Upper lobe of right lung (tissue), 1 donor: ENCODE results near the gene MAP7. TPM values are rescaled to one million over a fixed set of nuclear protein-coding genes. Genes with fewer than 3 reads are reported as not detected.

Experiments used
- ATAC-seq: fragments of 200-7000 bp; cut with Tn5 transposase; one replicate; pipeline ENCODE4 v1.9.1; 2020; ENCODE audit warnings: mild to moderate bottlenecking, moderate library complexity
- DNase-seq: peaks from one replicate; pipeline ENCODE4 v3.0.0-alpha.2; 2020
- H3K27ac ChIP-seq: fragments of 200-600 bp; one replicate; pipeline ENCODE4 v1.8.0; 2022
- H3K27me3 ChIP-seq: fragments of 200-600 bp; one replicate; pipeline ENCODE4 v1.8.0; 2022; ENCODE audit warnings: mild to moderate bottlenecking
- H3K36me3 ChIP-seq: fragments of 200-600 bp; one replicate; pipeline ENCODE4 v1.8.0; 2022
- H3K4me1 ChIP-seq: fragments of 200-600 bp; one replicate; pipeline ENCODE4 v1.8.0; 2022
- H3K4me3 ChIP-seq: fragments of 200-600 bp; one replicate; pipeline ENCODE4 v1.8.0; 2022; ENCODE audit warnings: mild to moderate bottlenecking
- H3K9me3 ChIP-seq: fragments of 200-600 bp; one replicate; pipeline ENCODE4 v1.8.0; 2022
- CTCF ChIP-seq: fragments of 200-600 bp; IDR thresholded peaks from one replicate; pipeline ENCODE4 v1.8.0; 2022; ENCODE audit warnings: antibody characterized with exemption
- intact Hi-C: fragments of 100-400 bp; cut with DNase I; formaldehyde crosslinking; loops from one replicate; pipeline ENCODE4 v1.11.0; 2022
- total RNA-seq: library from RNA; stranded (reverse); fragmentation: NEBNext Ultra II Directional; extraction: Animal tissue kit (Norgen Biotek cat#: 25700); gene quantifications from one replicate; pipeline ENCODE4 v1.2.1, GENCODE V29; 2021
- donor health status: DM: no; HTN: yes; CAD: no; lungs with severe emphysema.

Gene MAP7
- total RNA-seq, 1 donor from 2014 or later, result 23.2 TPM

DNA sequence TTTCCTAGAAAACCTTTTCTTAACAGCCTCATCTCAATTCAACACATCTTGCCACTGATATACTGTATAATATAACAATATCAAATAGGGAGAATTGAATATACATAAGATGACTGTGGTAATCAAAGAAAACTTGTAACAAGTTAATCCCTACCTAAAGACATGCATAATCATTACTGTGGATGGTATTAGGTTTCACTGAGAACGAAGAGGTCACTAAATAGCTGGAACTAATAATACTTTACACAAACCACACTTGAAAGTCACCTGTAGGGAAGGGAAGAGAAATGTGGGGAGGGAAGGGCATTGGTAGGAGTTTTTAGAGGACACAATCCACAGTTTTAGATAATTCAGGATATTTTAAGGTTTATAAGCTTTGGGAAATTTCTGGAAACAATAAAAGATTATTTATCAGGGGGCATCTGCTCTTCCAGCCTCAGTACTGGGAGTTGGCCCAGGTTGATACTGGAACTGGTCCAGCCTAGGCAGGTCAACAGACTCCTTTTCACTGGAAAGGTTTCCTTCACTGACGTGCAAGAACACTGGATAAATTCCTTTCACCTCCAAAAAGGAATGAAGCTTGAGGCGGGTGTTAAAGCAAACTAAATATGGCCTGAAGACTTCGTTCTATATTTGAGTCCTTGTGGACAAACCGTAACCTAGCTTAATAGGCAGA lies 44.0 kb downstream of the MAP7 start:
- H3K9me3 ChIP-seq, result no peaks in the 10 kb centered on the region
- H3K4me1 ChIP-seq, result peaks cover 4% of the 10 kb centered on the region
- ATAC-seq, result no peak
- TF ChIP-seq CTCF, result no peak
- DNase-seq, result no peak
- no peaks in the 10 kb centered on the region for H3K27me3 ChIP-seq
- no peak overlapping the region for H3K27ac ChIP-seq
- intact Hi-C loops, result no loop called here
- H3K36me3 ChIP-seq, result no peaks in the 10 kb centered on the region
- no peak overlapping the region for H3K4me3 ChIP-seq

DNA sequence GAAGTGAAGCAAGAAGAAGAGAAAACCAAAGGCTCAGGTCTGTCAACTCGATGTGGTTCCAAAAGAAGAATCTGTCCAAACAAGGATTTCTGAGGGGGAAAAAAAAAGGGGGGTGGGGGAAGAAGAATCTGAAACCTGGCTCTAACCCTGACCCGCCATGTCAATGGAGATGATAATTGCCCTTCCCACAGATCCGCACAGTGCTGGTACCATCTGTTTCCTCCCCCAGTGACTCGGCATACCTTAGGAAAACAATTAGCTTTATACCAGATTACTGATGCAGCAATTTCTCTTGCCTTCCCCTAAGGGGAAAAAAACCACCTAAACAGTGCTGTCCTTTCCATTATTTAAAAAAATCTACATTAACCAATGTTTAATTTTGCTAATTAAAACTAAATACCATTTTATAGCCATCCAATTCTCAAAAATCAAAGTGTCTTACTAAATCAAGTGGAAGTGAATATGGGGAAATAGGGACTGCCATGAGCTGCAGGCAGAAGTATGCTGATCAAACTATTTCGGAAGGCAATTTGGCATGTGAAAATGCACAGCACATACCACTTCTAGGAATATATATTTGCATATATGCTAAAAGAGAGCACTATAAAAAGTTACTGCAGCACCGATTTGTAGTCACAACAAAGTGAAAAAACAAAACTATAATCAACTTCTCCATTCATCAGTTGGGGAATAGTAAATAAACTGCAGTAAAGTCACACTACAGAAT lies 46.8 kb downstream of the MAP7 start:
- no peaks in the 10 kb centered on the region for H3K36me3 ChIP-seq
- H3K4me3 ChIP-seq, result no peak overlapping the region
- intact Hi-C loops, result no loop called here
- no peaks in the 10 kb centered on the region for H3K9me3 ChIP-seq
- no peaks in the 10 kb centered on the region for H3K4me1 ChIP-seq
- ATAC-seq (no peak), DNase-seq (no peak)
- TF ChIP-seq CTCF, result no peak
- H3K27ac ChIP-seq, result no peak overlapping the region
- H3K27me3 ChIP-seq, result no peaks in the 10 kb centered on the region

GRCh38 chr6:136502786-136503185 lies 47.4 kb downstream of the MAP7 start:
- Histone ChIP-seq H3K36me3 (no peaks in the 10 kb centered on the region), H3K4me3 (no peak overlapping the region), H3K9me3 (no peaks in the 10 kb centered on the region), H3K27ac (no peak overlapping the region), H3K4me1 (no peaks in the 10 kb centered on the region), H3K27me3 (no peaks in the 10 kb centered on the region)
- no peak for TF ChIP-seq CTCF
- DNase-seq (no peak), ATAC-seq (no peak)
- intact Hi-C loops, result no loop called here

GRCh38 chr6:136501514-136501913 lies 48.7 kb downstream of the MAP7 start:
- Histone ChIP-seq H3K4me1 (no peaks in the 10 kb centered on the region), H3K36me3 (no peaks in the 10 kb centered on the region), H3K27me3 (no peaks in the 10 kb centered on the region), H3K4me3 (no peak overlapping the region), H3K9me3 (no peaks in the 10 kb centered on the region), H3K27ac (no peak overlapping the region)
- intact Hi-C loops, result no loop called here
- DNase-seq (no peak), ATAC-seq (no peak)
- TF ChIP-seq CTCF, result no peak

DNA sequence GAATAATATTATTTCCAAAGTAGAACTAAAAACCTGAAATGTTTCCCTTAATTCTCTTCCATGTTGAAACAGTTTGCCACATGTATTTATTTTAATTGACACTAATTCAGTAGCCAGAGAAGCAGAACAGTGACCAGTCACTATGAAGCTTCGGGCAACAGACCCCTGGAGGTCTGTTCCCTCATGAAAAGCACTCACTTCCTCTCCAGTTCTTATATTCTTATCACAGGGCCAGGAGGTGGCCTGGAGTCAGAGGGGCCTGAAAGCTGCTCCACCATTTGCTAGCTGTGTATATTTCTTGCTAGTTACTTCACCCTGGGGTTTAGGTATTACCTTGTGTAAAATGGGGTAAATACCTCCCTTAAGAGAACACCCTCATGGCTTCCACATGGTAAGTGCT lies 49.1 kb downstream of the MAP7 start:
- TF ChIP-seq CTCF, result no peak
- no peaks in the 10 kb centered on the region for H3K36me3 ChIP-seq
- H3K9me3 ChIP-seq, result no peaks in the 10 kb centered on the region
- H3K4me1 ChIP-seq, result no peaks in the 10 kb centered on the region
- H3K27ac ChIP-seq, result no peak overlapping the region
- no peaks in the 10 kb centered on the region for H3K27me3 ChIP-seq
- ATAC-seq, result no peak
- intact Hi-C loops, result no loop called here
- H3K4me3 ChIP-seq, result no peak overlapping the region
- no peak for DNase-seq
